Gastrocnemius medialis (tissue), 4 donors: ENCODE measurements around the gene TMEM60.

Experiments used
- POLR2A ChIP-seq, 2 donors: fragments of 450-650 bp; IDR thresholded peaks; one replicate each; pipeline ENCODE4 v1.6.1; 2017; ENCODE audit warnings: antibody characterized with exemption in 2 of 2, mild to moderate bottlenecking in 2 of 2, moderate library complexity in 2 of 2
- TF ChIP-seq, protein P1 (sequence below), 5 experiments: fragments of 450-650 bp in 3 of 5; fragments of 200-600 bp in 2 of 5; sonication (generic) in 2 of 5; IDR thresholded peaks in 4 of 5; conservative IDR thresholded peaks in 1 of 5; 1 replicate in 4 of 5; 2 replicates in 1 of 5; pipeline ENCODE4 v1.5.1; 2016 to 2019; ENCODE audit warnings: antibody characterized with exemption in 5 of 5, mild to moderate bottlenecking in 3 of 5, moderate library complexity in 3 of 5

DNA sequence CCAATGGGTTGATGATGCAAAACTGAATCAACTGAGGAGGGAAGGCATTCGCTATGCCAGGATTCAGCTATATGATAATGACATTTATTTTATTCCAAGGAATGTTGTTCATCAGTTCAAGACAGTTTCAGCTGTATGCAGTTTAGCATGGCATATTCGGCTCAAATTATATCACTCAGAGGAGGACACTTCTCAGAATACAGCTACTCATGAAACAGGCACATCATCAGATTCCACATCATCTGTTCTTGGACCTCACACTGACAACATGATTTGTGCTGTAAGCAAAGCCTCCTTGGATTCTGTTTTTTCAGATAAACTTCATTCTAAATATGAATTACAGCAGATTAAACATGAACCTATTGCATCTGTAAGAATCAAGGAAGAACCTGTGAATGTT lies 19.7 kb downstream of the TMEM60 start:
- TF ChIP-seq, protein P1, sequence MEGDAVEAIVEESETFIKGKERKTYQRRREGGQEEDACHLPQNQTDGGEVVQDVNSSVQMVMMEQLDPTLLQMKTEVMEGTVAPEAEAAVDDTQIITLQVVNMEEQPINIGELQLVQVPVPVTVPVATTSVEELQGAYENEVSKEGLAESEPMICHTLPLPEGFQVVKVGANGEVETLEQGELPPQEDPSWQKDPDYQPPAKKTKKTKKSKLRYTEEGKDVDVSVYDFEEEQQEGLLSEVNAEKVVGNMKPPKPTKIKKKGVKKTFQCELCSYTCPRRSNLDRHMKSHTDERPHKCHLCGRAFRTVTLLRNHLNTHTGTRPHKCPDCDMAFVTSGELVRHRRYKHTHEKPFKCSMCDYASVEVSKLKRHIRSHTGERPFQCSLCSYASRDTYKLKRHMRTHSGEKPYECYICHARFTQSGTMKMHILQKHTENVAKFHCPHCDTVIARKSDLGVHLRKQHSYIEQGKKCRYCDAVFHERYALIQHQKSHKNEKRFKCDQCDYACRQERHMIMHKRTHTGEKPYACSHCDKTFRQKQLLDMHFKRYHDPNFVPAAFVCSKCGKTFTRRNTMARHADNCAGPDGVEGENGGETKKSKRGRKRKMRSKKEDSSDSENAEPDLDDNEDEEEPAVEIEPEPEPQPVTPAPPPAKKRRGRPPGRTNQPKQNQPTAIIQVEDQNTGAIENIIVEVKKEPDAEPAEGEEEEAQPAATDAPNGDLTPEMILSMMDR (IDR thresholded peaks at IDR 0.05 in 4 of 5, conservative IDR thresholded peaks at IDR 0.05 in 1 of 5), result no peak
- no peak for TF ChIP-seq POLR2A (IDR thresholded peaks at IDR 0.05)
